Neural cell (in vitro differentiated cells): ENCODE data around the gene CBFA2T2. TPM values are rescaled to one million over a fixed set of nuclear protein-coding genes. Genes with fewer than 3 reads are reported as not detected.
"Not testable (repeated sequence)": the region's sequence is repeated elsewhere in the genome, so short reads cannot be mapped to it uniquely, and the experiment has no call there.

Experiments
- H2AFZ ChIP-seq: fragments of 200-600, 300-800 bp; sonication (generic), shearing (Covaris generic); 2 replicates; pipeline ENCODE4 v1.6.0; 2014; ENCODE audit warnings: low read depth, mild to moderate bottlenecking, antibody characterized with exemption, low read length, moderate library complexity
- H3F3A ChIP-seq: fragments of 200-600 bp; shearing (Covaris generic); 2 replicates; pipeline ENCODE4 v1.6.1; 2016; ENCODE audit warnings: mild to moderate bottlenecking, moderate library complexity, mixed read lengths, antibody characterized with exemption, low read length; ENCODE audit not compliant: insufficient read depth, poor library complexity, severe bottlenecking
- H3K27ac ChIP-seq: fragments of 200-600, 300-800 bp; sonication (generic), shearing (Covaris generic); 2 replicates; pipeline ENCODE4 v1.5.1; 2014; ENCODE audit warnings: mild to moderate bottlenecking, low read length, moderate library complexity
- H3K27me3 ChIP-seq: fragments of 300-800, 200-600 bp; sonication (generic), shearing (Covaris generic); 2 replicates; pipeline ENCODE4 v1.6.0; 2014; ENCODE audit warnings: mild to moderate bottlenecking, low read depth, low read length, moderate library complexity; ENCODE audit not compliant: insufficient read depth
- H3K36me3 ChIP-seq: fragments of 300-800, 200-600 bp; sonication (generic), shearing (Covaris generic); 2 replicates; pipeline ENCODE4 v1.5.1; 2014; ENCODE audit warnings: mild to moderate bottlenecking, antibody characterized with exemption, low read length, moderate library complexity; ENCODE audit not compliant: insufficient read depth
- H3K4me2 ChIP-seq: fragments of 300-800, 200-600 bp; sonication (generic), shearing (Covaris generic); 2 replicates; pipeline ENCODE4 v1.6.0; 2014; ENCODE audit warnings: mild to moderate bottlenecking, low read length
- H3K4me3 ChIP-seq: fragments of 300-800, 200-600 bp; sonication (generic), shearing (Covaris generic); 2 replicates; pipeline ENCODE4 v1.5.1; 2014; ENCODE audit warnings: mild to moderate bottlenecking, low read length, moderate library complexity
- H3K79me2 ChIP-seq: fragments of 200-600 bp; shearing (Covaris generic); replicated peaks from 2 replicates; pipeline ENCODE4 v1.6.0; 2014; ENCODE audit warnings: mild to moderate bottlenecking, low read length, moderate library complexity; ENCODE audit not compliant: insufficient read depth
- H3K9ac ChIP-seq: fragments of 300-800, 200-600 bp; sonication (generic), shearing (Covaris generic); 2 replicates; pipeline ENCODE4 v1.6.1; 2016; ENCODE audit warnings: mild to moderate bottlenecking, low read length, mixed read lengths
- H3K9me2 ChIP-seq: fragments of 200-600 bp; shearing (Covaris generic); 2 replicates; pipeline ENCODE4 v1.6.1; 2016; ENCODE audit warnings: mild to moderate bottlenecking, low read length, mixed read lengths; ENCODE audit not compliant: insufficient read depth
- H3K9me3 ChIP-seq: fragments of 200-600, 300-800 bp; sonication (generic), shearing (Covaris generic); 2 replicates; pipeline ENCODE4 v1.6.1; 2016; ENCODE audit warnings: mild to moderate bottlenecking, mixed run types, low read length, moderate library complexity, mixed read lengths
- H4K20me1 ChIP-seq: fragments of 200-600 bp; shearing (Covaris generic); 2 replicates; pipeline ENCODE4 v1.6.1; 2016; ENCODE audit warnings: mild to moderate bottlenecking, mixed run types; ENCODE audit not compliant: insufficient read depth
- CTCF ChIP-seq: fragments of 450-650 bp; IDR thresholded peaks from 2 replicates; pipeline ENCODE4 v1.5.1; 2014; ENCODE audit warnings: antibody characterized with exemption, mild to moderate bottlenecking, moderate library complexity; ENCODE audit not compliant: poor library complexity, severe bottlenecking
- EP300 ChIP-seq: fragments of 450-650 bp; conservative IDR thresholded peaks from 2 replicates; pipeline ENCODE4 v1.6.1; 2014; ENCODE audit warnings: antibody characterized with exemption, mild to moderate bottlenecking, moderate library complexity; ENCODE audit not compliant: poor library complexity, severe bottlenecking
- MXI1 ChIP-seq: fragments of 450-650 bp; conservative IDR thresholded peaks from 2 replicates; pipeline ENCODE4 v1.6.1; 2014; ENCODE audit warnings: antibody characterized with exemption, mild to moderate bottlenecking; ENCODE audit not compliant: poor library complexity, severe bottlenecking
- POLR2AphosphoS5 ChIP-seq: IDR thresholded peaks from 2 replicates; pipeline ENCODE4 v1.6.1; 2012
- RAD21 ChIP-seq: fragments of 450-650 bp; conservative IDR thresholded peaks from 2 replicates; pipeline ENCODE4 v1.6.1; 2014; ENCODE audit warnings: antibody characterized with exemption, mild to moderate bottlenecking, moderate library complexity
- REST ChIP-seq: IDR thresholded peaks from 2 replicates; pipeline ENCODE4 v1.6.1; 2012; ENCODE audit warnings: borderline replicate concordance
- SMC3 ChIP-seq: fragments of 450-650 bp; conservative IDR thresholded peaks from 2 replicates; pipeline ENCODE4 v1.6.1; 2014; ENCODE audit warnings: antibody characterized with exemption, mild to moderate bottlenecking, moderate library complexity; ENCODE audit not compliant: poor library complexity
- TAF1 ChIP-seq: IDR thresholded peaks from 2 replicates; pipeline ENCODE4 v1.6.1; 2012; ENCODE audit warnings: low read depth
- polyA plus RNA-seq: library from polyadenylated mRNA; depleted of rRNA; stranded (reverse); fragments of >200 nt; gene quantifications from 2 replicates; pipeline ENCODE4 v1.2.3, GENCODE V29; 2014

CBFA2T2 gene
- polyA plus RNA-seq, 1 donor from 2014 or later, result 15.9 TPM

DNA sequence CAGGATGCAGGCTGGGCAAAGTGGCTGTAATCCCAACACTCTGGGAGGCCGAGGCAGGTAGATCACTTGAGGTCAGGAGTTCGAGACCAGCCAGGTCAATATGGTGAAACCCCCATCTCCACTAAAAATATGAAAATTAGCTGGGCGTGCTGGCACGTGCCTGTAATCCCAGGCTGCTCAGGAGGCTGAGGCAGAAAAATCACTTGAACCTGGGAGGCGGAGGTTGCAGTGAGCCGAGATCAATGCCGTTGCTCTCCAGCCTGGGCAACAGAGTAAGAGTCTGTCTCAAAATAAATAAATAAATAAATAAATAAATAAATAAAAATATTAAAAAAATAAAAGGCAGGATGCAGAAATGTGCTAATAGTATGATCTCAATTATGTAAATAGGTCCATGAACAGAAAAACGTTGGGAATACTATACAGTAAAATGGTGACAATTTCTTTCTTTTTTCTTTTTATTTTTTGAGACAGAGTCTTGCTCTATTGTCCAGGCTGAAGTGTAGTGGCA is 8.4 kb upstream of the CBFA2T2 start:
- no peaks in the 10 kb centered on the region for H4K20me1 ChIP-seq
- TF ChIP-seq REST (no peak), SMC3 (no peak), TAF1 (no peak), EP300 (no peak), CTCF (no peak), RAD21 (no peak), POLR2AphosphoS5 (no peak)
- no peaks in the 10 kb centered on the region for H3K9me2 ChIP-seq
- no peaks in the 10 kb centered on the region for H3K79me2 ChIP-seq
- H3K9me3 ChIP-seq, result no peaks in the 10 kb centered on the region
- no peak overlapping the region for H3K4me3 ChIP-seq
- no peaks in the 10 kb centered on the region for H3F3A ChIP-seq
- H3K27ac ChIP-seq, result no peak overlapping the region
- H3K36me3 ChIP-seq, result no peaks in the 10 kb centered on the region
- no peak overlapping the region for H2AFZ ChIP-seq
- no peaks in the 10 kb centered on the region for H3K27me3 ChIP-seq
- no peak overlapping the region for H3K9ac ChIP-seq
- no peak overlapping the region for H3K4me2 ChIP-seq

GRCh38 chr20:33482581-33482980 is 7.3 kb upstream of the CBFA2T2 start:
- no peaks in the 10 kb centered on the region for H3K9me3 ChIP-seq
- TF ChIP-seq RAD21, result no peak
- no peak for TF ChIP-seq POLR2AphosphoS5
- no peak for TF ChIP-seq REST
- TF ChIP-seq MXI1, result no peak
- TF ChIP-seq SMC3, result no peak
- no peak for TF ChIP-seq EP300
- H3K27me3 ChIP-seq, result no peaks in the 10 kb centered on the region
- H4K20me1 ChIP-seq, result no peaks in the 10 kb centered on the region
- no peaks in the 10 kb centered on the region for H3K79me2 ChIP-seq
- H3K9ac ChIP-seq, result no peak overlapping the region
- no peak overlapping the region for H3K27ac ChIP-seq
- no peaks in the 10 kb centered on the region for H3K9me2 ChIP-seq
- no peaks in the 10 kb centered on the region for H3K36me3 ChIP-seq
- no peak overlapping the region for H3K4me3 ChIP-seq
- H3K4me2 ChIP-seq, result no peak overlapping the region
- no peak overlapping the region for H2AFZ ChIP-seq
- no peaks in the 10 kb centered on the region for H3F3A ChIP-seq

GRCh38 chr20:33483186-33483585 is 6.7 kb upstream of the CBFA2T2 start:
- not testable (repeated sequence) for H4K20me1 ChIP-seq, H2AFZ ChIP-seq, H3K36me3 ChIP-seq, H3K4me2 ChIP-seq, H3K79me2 ChIP-seq, H3K27me3 ChIP-seq, H3K9ac ChIP-seq, H3K9me2 ChIP-seq, H3K4me3 ChIP-seq, H3F3A ChIP-seq, H3K9me3 ChIP-seq, H3K27ac ChIP-seq
